NB4 (cell line): Measurements from ENCODE around the gene ORC4.

Experiments
- POLR2A ChIP-seq: IDR thresholded peaks from 2 replicates; pipeline ENCODE4 v1.6.1; 2011; ENCODE audit warnings: mild to moderate bottlenecking; ENCODE audit not compliant: insufficient read length; ENCODE audit errors: extremely low read depth
- TF ChIP-seq, protein P1 (sequence below): IDR thresholded peaks from one replicate; pipeline ENCODE4 v1.5.1; 2012; ENCODE audit warnings: low read depth, low read length
- TF ChIP-seq, protein P2 (sequence below): IDR thresholded peaks from 2 replicates; pipeline ENCODE4 v1.6.1; 2011; ENCODE audit warnings: low read depth, low read length

DNA sequence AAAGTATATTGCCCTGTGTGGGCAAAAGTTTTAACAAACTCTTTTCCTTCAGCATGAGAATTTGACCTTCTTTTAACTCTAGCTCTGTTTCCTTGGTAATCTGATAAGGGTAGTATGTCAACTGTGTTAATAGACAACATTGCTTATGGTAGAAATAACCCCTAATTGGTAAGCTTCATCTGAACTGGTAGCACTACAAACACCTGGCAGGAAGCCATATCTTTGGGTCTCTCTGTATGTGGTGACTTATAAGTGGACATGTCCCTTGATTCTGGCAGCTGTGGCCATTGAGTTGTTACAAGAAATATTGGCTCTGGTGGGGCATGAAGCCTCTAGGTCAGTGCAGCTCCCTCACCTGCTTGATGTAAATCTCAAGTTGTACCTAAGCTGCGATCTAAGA, 47.3 kb upstream of the ORC4 start:
- TF ChIP-seq, protein P1, sequence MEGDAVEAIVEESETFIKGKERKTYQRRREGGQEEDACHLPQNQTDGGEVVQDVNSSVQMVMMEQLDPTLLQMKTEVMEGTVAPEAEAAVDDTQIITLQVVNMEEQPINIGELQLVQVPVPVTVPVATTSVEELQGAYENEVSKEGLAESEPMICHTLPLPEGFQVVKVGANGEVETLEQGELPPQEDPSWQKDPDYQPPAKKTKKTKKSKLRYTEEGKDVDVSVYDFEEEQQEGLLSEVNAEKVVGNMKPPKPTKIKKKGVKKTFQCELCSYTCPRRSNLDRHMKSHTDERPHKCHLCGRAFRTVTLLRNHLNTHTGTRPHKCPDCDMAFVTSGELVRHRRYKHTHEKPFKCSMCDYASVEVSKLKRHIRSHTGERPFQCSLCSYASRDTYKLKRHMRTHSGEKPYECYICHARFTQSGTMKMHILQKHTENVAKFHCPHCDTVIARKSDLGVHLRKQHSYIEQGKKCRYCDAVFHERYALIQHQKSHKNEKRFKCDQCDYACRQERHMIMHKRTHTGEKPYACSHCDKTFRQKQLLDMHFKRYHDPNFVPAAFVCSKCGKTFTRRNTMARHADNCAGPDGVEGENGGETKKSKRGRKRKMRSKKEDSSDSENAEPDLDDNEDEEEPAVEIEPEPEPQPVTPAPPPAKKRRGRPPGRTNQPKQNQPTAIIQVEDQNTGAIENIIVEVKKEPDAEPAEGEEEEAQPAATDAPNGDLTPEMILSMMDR: no peak
- no peak for TF ChIP-seq POLR2A
- TF ChIP-seq, protein P2, sequence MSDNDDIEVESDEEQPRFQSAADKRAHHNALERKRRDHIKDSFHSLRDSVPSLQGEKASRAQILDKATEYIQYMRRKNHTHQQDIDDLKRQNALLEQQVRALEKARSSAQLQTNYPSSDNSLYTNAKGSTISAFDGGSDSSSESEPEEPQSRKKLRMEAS: no peak
